ENCODE measurements around the gene COQ10A.
A peak's percentile ranks its signal among the peaks of the same experiment; 100 is the strongest.

COQ10A gene

GRCh38 chr12:56299853-56300643, 33.3 kb downstream of the COQ10A start, which contains the start of gene CS:
Gene CS (minus strand): TSS chr12:56300330. CDS start chr12:56300201, 129 bp downstream.
- in situ Hi-C loops (cut with MboI; ENCODE audit: low sequenced_read_pairs): loop anchor here (25.0 kb wide), 1 partner anchor 312 kb away; no protein-coding TSS in a partner anchor
- peak within 1 kb of the TSS; percentile 97 for H3K4me3 ChIP-seq

GRCh38 chr12:56300644-56301464, 34.1 kb downstream of the COQ10A start:
- no peaks in the 10 kb centered on the region for H3K9me3 ChIP-seq
- H3K27me3 ChIP-seq (ENCODE audit: low read depth): no peaks in the 10 kb centered on the region
- no peak for DNase-seq (ENCODE audit: low spot score in 2 of 2)
- H3K4me3 ChIP-seq: peak overlapping the region; percentile 97
- peaks cover 62% of the 10 kb centered on the region for H3K36me3 ChIP-seq (replicated peaks)
- peaks cover 31% of the 10 kb centered on the region for H3K4me1 ChIP-seq
- in situ Hi-C loops (cut with MboI; ENCODE audit: low sequenced_read_pairs): no loop called here

More at GRCh38 chr12:56299853-56300643, 33.3 kb downstream of the COQ10A start, which contains the start of gene CS:
- H3K9me3 ChIP-seq: no peaks in the 10 kb centered on the region
- H3K27me3 ChIP-seq (ENCODE audit: low read depth): no peaks in the 10 kb centered on the region
- DNase-seq (ENCODE audit: low spot score in 2 of 2): peak; percentile 97 to 99
- peaks cover 31% of the 10 kb centered on the region for H3K4me1 ChIP-seq
- H3K36me3 ChIP-seq (replicated peaks): peaks cover 58% of the 10 kb centered on the region

GRCh38 chr12:56304276-56304675, 37.5 kb downstream of the COQ10A start:
- H3K27me3 ChIP-seq (ENCODE audit: low read depth): no peaks in the 10 kb centered on the region
- H3K4me1 ChIP-seq: peaks cover 7% of the 10 kb centered on the region
- no peaks in the 10 kb centered on the region for H3K9me3 ChIP-seq
- no peak for DNase-seq (ENCODE audit: low spot score in 2 of 2)
- in situ Hi-C loops (cut with MboI; ENCODE audit: low sequenced_read_pairs): no loop called here
- H3K36me3 ChIP-seq (replicated peaks): peaks cover 57% of the 10 kb centered on the region
- H3K4me3 ChIP-seq: no peak overlapping the region

- Histone ChIP-seq H3K36me3 (replicated peaks) (peaks cover 56% of the 10 kb centered on the region), H3K4me1 (peaks cover 7% of the 10 kb centered on the region), H3K4me3 (no peak overlapping the region), H3K27me3 (ENCODE audit: low read depth) (no peaks in the 10 kb centered on the region), H3K9me3 (no peaks in the 10 kb centered on the region)
- in situ Hi-C loops (cut with MboI; ENCODE audit: low sequenced_read_pairs): no loop called here
- DNase-seq (ENCODE audit: low spot score in 2 of 2): no peak
These were observed 38.3 kb downstream of the COQ10A start for GRCh38 chr12:56304872-56305590.

- H3K36me3 ChIP-seq (replicated peaks): peaks cover 69% of the 10 kb centered on the region
- in situ Hi-C loops (cut with MboI; ENCODE audit: low sequenced_read_pairs): no loop called here
These were observed 40.7 kb downstream of the COQ10A start for GRCh38 chr12:56307221-56307965.

GRCh38 chr12:56308714-56309113, 42.0 kb downstream of the COQ10A start:
- Histone ChIP-seq H3K4me1 (no peaks in the 10 kb centered on the region), H3K4me3 (no peak overlapping the region), H3K27me3 (ENCODE audit: low read depth) (no peaks in the 10 kb centered on the region), H3K36me3 (replicated peaks) (peaks cover 76% of the 10 kb centered on the region), H3K9me3 (no peaks in the 10 kb centered on the region)
- no peak for DNase-seq (ENCODE audit: low spot score in 2 of 2)
- in situ Hi-C loops (cut with MboI; ENCODE audit: low sequenced_read_pairs): no loop called here

More at GRCh38 chr12:56307221-56307965, 40.7 kb downstream of the COQ10A start:
- Histone ChIP-seq H3K9me3 (no peaks in the 10 kb centered on the region), H3K4me1 (no peaks in the 10 kb centered on the region), H3K27me3 (ENCODE audit: low read depth) (no peaks in the 10 kb centered on the region), H3K4me3 (no peak overlapping the region)
- DNase-seq (ENCODE audit: low spot score in 2 of 2): no peak

GRCh38 chr12:56311003-56311402, 44.3 kb downstream of the COQ10A start:
- Histone ChIP-seq H3K27me3 (ENCODE audit: low read depth) (no peaks in the 10 kb centered on the region), H3K4me3 (no peak overlapping the region), H3K9me3 (no peaks in the 10 kb centered on the region), H3K4me1 (peaks cover 7% of the 10 kb centered on the region), H3K36me3 (replicated peaks) (peaks cover 73% of the 10 kb centered on the region)
- in situ Hi-C loops (cut with MboI; ENCODE audit: low sequenced_read_pairs): no loop called here
- no peak for DNase-seq (ENCODE audit: low spot score in 2 of 2)

GRCh38 chr12:56315249-56315621, 48.5 kb downstream of the COQ10A start:
- DNase-seq (ENCODE audit: low spot score in 2 of 2): peak in 1 of 2 experiments; percentile 25
- Histone ChIP-seq H3K4me1 (peaks cover 13% of the 10 kb centered on the region), H3K36me3 (replicated peaks) (peaks cover 61% of the 10 kb centered on the region), H3K9me3 (no peaks in the 10 kb centered on the region), H3K4me3 (peak overlapping the region; percentile 97), H3K27me3 (ENCODE audit: low read depth) (no peaks in the 10 kb centered on the region)
- in situ Hi-C loops (cut with MboI; ENCODE audit: low sequenced_read_pairs): no loop called here

GRCh38 chr12:56315622-56316473, 49.1 kb downstream of the COQ10A start, which contains the start of gene CNPY2:
Gene CNPY2 (minus strand): TSS chr12:56315988. CDS start chr12:56315217, 771 bp downstream.
- in situ Hi-C loops (cut with MboI; ENCODE audit: low sequenced_read_pairs): no loop called here

GRCh38 chr12:56317675-56318074, 50.9 kb downstream of the COQ10A start:
- in situ Hi-C loops (cut with MboI; ENCODE audit: low sequenced_read_pairs): no loop called here
- peaks cover 13% of the 10 kb centered on the region for H3K4me1 ChIP-seq
- H3K4me3 ChIP-seq: no peak overlapping the region
- no peaks in the 10 kb centered on the region for H3K9me3 ChIP-seq
- DNase-seq (ENCODE audit: low spot score in 2 of 2): peak in 1 of 2 experiments; percentile 14
- peaks cover 53% of the 10 kb centered on the region for H3K36me3 ChIP-seq (replicated peaks)
- H3K27me3 ChIP-seq (ENCODE audit: low read depth): no peaks in the 10 kb centered on the region

More at GRCh38 chr12:56315622-56316473, 49.1 kb downstream of the COQ10A start, which contains the start of gene CNPY2:
- no peaks in the 10 kb centered on the region for H3K9me3 ChIP-seq
- DNase-seq (ENCODE audit: low spot score in 2 of 2): peak; percentile 95 to 99
- H3K4me1 ChIP-seq: peaks cover 13% of the 10 kb centered on the region
- H3K4me3 ChIP-seq: peak within 1 kb of the TSS; percentile 97
- no peaks in the 10 kb centered on the region for H3K27me3 ChIP-seq (ENCODE audit: low read depth)
- H3K36me3 ChIP-seq (replicated peaks): peaks cover 60% of the 10 kb centered on the region

Measured in HAP-1 (cell line).